HG03060 (cell line): ENCODE data around the gene NSF.

Experiments used
- ATAC-seq: cut with Tn5 transposase; IDR thresholded peaks from one replicate; pipeline ENCODE4 v1.9.1; 2021; ENCODE audit warnings: low read depth, moderate number of reproducible peaks; ENCODE audit not compliant: unreplicated experiment

The NSF gene

GRCh38 chr17:46795379-46795952, 205.0 kb downstream of the NSF start:
- ATAC-seq = no peak

GRCh38 chr17:46796084-46796483, 205.6 kb downstream of the NSF start:
- ATAC-seq = no peak

GRCh38 chr17:46796524-46796923, 206.1 kb downstream of the NSF start:
- no peak for ATAC-seq

DNA sequence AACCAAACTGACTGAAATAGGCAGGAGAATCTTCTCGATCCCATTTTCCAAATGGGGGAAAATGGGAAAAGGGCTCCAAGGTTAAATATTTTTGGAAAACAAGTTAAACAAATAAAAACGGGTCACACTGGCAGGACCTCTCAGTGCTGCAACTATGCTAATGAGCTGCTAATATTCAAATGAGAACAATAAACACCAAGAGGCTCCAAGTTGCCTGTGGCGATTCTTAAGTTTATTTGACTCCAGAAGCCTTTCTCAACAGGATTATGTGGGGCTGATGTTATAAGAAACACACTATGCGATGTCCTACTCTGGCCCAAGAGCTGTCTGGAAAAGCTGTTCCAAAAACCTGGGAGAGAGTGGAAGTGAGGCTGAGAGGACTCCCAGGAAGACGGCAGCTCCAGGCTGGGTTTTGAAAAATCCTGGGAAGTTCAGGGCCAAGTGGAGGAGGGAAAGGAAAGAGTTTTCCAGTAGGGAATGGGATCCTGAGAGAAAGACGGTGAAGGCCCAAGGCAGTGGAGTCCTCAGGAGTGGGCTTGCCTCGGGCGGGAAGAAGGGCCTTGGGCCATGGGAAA, 206.6 kb downstream of the NSF start:
- ATAC-seq = no peak

- no peak for ATAC-seq
These were observed 210.1 kb downstream of the NSF start for GRCh38 chr17:46800573-46800972.

DNA sequence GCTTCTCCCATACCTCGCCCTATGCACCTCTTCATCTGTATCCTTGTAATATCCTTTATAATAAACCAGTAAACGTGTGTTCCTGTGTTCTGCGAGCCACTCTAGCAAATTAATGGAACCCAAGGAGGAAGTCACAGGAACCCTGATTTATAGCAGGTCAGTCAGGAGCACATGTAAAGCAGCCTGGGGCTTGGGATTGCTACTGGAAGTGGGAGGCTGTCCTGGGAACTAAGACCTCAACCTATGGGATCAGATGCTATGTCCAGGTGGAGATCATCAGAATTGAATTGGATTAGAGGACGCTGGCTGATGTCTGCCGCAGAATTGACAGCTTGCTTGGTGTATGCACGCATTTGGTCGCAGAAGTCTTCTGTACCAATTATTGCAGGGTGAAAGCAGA, 212.3 kb downstream of the NSF start:
- no peak for ATAC-seq

DNA sequence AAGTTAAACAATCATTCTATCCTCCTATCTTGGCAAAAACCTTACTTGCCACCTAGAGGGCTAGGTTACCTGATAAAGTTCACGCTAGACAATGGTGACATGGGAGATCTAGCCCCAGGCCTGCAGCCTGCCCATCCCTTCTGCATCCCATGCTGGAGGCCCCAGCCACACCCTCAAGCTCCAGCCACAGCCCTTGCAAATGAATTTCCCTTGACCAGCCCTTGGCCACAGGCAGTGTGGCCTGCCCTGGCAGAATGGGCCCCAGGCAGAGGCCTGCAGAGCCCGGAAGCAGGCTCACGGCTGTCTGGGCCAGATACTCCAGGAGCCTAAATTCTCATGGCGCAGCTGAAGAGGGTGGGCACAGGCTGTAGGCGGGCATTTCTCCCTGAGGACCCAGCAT, 213.1 kb downstream of the NSF start:
- no peak for ATAC-seq

- no peak for ATAC-seq
These were observed 215.3 kb downstream of the NSF start for GRCh38 chr17:46805771-46806170.
